Heart left ventricle (tissue), 13 donors: ENCODE results near the gene MSGN1.

Source experiments
- POLR2A ChIP-seq, 2 donors: fragments of 450-650 bp; IDR thresholded peaks; one replicate each; pipeline ENCODE4 v1.6.1; 2017; ENCODE audit warnings: antibody characterized with exemption in 2 of 2, mild to moderate bottlenecking in 2 of 2, moderate library complexity in 2 of 2
- TF ChIP-seq, protein P1 (sequence below), 12 donors: fragments of 200-600 bp; sonication (generic) in 4 of 12; IDR thresholded peaks; one replicate each; pipeline versions ENCODE4 v1.5.0 to v1.8.0; 2018 to 2022; ENCODE audit warnings: antibody characterized with exemption in 12 of 12, mild to moderate bottlenecking in 5 of 12
- donor health status: ischemic (EF 13 %, LVEDD 7.1; RV severe dilation, severe dysfunction).
- donor health status: DM: no; HTN: yes; CAD: no.
- donor health status: DM: no; HTN: no; CAD: no.
- donor health status: ischemic (EF 25% LVEDD 6.9; RV normal size, moderate dysfunction).
- donor health status: ischemic (EF 25% LVEDD 5.7; RV mildly dilated, moderate dysfunction).
- donor health status: ischemic (EF 35%, LVEDD 5.7; RV mildly dilated, moderate dysfunction).
- donor health status: nonischemic (EF 11% LVEDD 7.7; RV severe dilation, severe dysfunction).
- donor health status: DM: yes; HTN: yes; CAD: no.
- donor health status: PGD.
- donor health status: ischemic (EF 29% LVEDD 5.4; RV normal size, mild dysfunction).
- donor health status: nonischemic (EF 23%, LVEDD 6.1; RV moderate dilation, normal function).

DNA sequence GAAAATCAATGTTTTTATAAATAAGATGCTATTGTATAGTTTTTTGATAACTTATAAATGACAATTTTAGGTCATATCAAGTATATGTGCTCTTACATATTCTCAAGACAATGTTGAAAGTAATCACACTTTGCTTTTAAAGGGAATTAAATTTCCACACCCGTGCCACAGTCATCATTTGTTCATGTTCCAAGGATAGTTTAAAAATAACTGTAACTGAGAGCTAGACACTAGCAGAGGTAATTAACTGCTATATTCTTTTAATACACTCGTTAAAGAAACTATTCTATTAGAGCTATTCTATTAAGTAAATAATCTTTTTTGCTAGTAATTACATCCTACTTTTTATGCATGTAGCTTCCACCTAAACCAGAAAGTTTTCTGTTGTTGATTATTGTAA lies 44.3 kb upstream of the MSGN1 start:
- TF ChIP-seq, protein P1, sequence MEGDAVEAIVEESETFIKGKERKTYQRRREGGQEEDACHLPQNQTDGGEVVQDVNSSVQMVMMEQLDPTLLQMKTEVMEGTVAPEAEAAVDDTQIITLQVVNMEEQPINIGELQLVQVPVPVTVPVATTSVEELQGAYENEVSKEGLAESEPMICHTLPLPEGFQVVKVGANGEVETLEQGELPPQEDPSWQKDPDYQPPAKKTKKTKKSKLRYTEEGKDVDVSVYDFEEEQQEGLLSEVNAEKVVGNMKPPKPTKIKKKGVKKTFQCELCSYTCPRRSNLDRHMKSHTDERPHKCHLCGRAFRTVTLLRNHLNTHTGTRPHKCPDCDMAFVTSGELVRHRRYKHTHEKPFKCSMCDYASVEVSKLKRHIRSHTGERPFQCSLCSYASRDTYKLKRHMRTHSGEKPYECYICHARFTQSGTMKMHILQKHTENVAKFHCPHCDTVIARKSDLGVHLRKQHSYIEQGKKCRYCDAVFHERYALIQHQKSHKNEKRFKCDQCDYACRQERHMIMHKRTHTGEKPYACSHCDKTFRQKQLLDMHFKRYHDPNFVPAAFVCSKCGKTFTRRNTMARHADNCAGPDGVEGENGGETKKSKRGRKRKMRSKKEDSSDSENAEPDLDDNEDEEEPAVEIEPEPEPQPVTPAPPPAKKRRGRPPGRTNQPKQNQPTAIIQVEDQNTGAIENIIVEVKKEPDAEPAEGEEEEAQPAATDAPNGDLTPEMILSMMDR (IDR thresholded peaks at IDR 0.05) = no peak
- TF ChIP-seq POLR2A (IDR thresholded peaks at IDR 0.05) = no peak
